ENCODE data around the gene CTDNEP1.

DNA sequence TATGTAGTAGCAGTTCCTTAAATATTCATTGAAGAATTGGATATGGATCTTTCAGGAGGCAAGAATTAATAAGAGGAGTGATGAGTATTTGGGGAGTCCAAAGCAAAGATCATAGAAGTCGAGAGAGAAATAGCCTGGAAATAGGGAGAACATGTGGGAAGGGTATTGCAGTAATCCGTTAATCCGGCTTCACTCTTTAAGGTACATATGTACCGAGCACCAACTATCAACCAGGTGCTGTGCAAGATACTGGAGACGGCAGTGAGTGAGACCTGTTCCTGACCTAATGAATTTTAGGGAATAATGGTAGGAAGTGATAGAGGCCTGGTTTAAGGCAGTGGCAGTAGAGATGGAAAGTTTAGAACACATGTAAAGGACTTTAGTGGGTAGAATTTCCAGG, 1.5 kb upstream of the CTDNEP1 start:
- TF ChIP-seq, protein P1, sequence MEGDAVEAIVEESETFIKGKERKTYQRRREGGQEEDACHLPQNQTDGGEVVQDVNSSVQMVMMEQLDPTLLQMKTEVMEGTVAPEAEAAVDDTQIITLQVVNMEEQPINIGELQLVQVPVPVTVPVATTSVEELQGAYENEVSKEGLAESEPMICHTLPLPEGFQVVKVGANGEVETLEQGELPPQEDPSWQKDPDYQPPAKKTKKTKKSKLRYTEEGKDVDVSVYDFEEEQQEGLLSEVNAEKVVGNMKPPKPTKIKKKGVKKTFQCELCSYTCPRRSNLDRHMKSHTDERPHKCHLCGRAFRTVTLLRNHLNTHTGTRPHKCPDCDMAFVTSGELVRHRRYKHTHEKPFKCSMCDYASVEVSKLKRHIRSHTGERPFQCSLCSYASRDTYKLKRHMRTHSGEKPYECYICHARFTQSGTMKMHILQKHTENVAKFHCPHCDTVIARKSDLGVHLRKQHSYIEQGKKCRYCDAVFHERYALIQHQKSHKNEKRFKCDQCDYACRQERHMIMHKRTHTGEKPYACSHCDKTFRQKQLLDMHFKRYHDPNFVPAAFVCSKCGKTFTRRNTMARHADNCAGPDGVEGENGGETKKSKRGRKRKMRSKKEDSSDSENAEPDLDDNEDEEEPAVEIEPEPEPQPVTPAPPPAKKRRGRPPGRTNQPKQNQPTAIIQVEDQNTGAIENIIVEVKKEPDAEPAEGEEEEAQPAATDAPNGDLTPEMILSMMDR (IDR thresholded peaks at IDR 0.05): no peak
- TF ChIP-seq POLR2A (IDR thresholded peaks at IDR 0.05): no peak
